Lower leg skin (tissue), 4 donors: ENCODE measurements around the gene PGPEP1. TPM values are rescaled to one million over a fixed set of nuclear protein-coding genes. Genes with fewer than 3 reads are reported as not detected.

Experiments used
- DNase-seq, 2 donors: peaks; one replicate each; pipeline ENCODE4 v3.0.0-alpha.2; 2019; ENCODE audit warnings: low spot score in 2 of 2
- H3K4me3 ChIP-seq: fragments of 200-600 bp; sonication (generic); 2 replicates; pipeline ENCODE4 v1.5.1; 2017; ENCODE audit warnings: mild to moderate bottlenecking, low read depth; ENCODE audit not compliant: poor library complexity, severe bottlenecking
- CTCF ChIP-seq, 3 donors: fragments of 450-650 bp; IDR thresholded peaks; one replicate each; pipeline ENCODE4 v1.5.1; 2016; ENCODE audit warnings: antibody characterized with exemption in 3 of 3, mild to moderate bottlenecking in 3 of 3, moderate library complexity in 2 of 3
- POLR2A ChIP-seq, 2 donors: fragments of 450-650 bp; IDR thresholded peaks; one replicate each; pipeline ENCODE4 v1.6.1; 2016 to 2017; ENCODE audit warnings: antibody characterized with exemption in 2 of 2, mild to moderate bottlenecking in 1 of 2, moderate library complexity in 1 of 2
- WGBS, 2 donors: methylation state at CpG; one replicate each; pipeline ENCODE4 v1.1.5; 2018; 5-methylcytosine and 5-hydroxymethylcytosine counted together
- intact Hi-C: fragments of 100-400 bp; cut with DNase I; formaldehyde crosslinking; loops from one replicate; pipeline ENCODE4 v1.15.0; 2023; ENCODE audit warnings: low total_unique reads
- total RNA-seq, 4 donors: library from RNA; depleted of rRNA; stranded (reverse); fragments of >200 nt; gene quantifications; one replicate each; pipeline ENCODE4 v1.1.0, GENCODE V29; 2016

Gene PGPEP1
- total RNA-seq, 4 donors from 2014 or later: 2.4 to 7.1 (median 4.8) TPM

DNA sequence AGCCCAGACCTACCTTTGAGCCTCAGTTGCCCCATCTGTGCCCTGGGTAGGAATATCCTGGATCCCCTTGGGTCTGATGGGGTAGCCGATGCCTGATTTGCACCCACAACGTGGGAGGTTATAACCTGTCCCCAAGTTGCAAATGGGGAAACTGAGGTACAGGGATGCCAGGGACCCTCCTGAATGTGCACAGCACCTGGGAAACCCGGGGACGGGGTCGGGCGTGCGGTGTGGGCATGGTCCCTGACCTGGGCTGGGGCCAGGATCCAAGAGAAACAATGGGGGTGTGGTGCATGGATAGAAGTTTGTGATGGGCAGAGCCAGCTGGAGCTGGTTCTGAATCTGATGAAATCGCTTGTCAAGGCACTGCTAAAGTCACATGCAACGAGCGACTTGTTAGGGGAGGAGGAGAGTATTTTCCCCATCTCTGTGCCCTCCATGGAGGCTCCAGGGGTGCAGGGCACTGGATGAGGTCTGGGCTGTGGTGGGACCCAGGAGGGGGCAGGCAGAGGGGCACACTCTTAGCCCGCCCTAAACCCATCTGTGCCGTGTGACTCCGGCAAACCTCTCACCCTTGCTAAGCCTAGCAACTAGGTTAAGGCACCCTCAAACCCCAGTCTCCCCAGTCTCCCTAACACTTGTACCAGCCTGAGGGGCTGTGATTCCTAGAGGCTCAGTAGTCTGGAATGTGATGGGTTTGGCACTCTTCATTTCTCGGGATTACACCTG is 46.3 kb downstream of the PGPEP1 start:
- no peak for TF ChIP-seq CTCF (IDR thresholded peaks at IDR 0.05)
- TF ChIP-seq POLR2A (IDR thresholded peaks at IDR 0.05): no peak
- DNase-seq: peak; percentile 62 to 88

DNA sequence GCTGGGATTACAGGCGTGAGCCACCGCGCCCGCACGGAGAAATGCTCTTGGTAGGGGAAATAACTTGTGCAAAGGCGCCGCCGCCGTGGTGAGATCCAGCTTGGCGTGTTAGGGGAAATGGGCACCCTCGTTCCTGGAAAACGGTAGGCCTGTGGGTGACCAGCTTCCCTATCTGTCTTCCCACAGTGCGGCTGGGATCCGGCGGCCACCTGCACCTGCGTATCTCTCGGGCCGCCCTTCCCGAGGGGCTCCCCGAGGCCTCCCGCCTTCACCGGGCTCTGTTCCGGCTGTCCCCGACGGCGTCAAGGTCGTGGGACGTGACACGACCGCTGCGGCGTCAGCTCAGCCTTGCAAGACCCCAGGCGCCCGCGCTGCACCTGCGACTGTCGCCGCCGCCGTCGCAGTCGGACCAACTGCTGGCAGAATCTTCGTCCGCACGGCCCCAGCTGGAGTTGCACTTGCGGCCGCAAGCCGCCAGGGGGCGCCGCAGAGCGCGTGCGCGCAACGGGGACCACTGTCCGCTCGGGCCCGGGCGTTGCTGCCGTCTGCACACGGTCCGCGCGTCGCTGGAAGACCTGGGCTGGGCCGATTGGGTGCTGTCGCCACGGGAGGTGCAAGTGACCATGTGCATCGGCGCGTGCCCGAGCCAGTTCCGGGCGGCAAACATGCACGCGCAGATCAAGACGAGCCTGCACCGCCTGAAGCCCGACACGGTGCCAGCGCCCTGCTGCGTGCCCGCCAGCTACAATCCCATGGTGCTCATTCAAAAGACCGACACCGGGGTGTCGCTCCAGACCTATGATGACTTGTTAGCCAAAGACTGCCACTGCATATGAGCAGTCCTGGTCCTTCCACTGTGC is 47.9 kb downstream of the PGPEP1 start:
- intact Hi-C loops: no loop called here
- TF ChIP-seq CTCF (IDR thresholded peaks at IDR 0.05) (peak in 2 of 3 donors; percentile 86 to 93), POLR2A (IDR thresholded peaks at IDR 0.05) (no peak)
- no peak overlapping the region for H3K4me3 ChIP-seq
- peak; percentile 63 to 96 for DNase-seq
- 16 to 18% methylated on average over 34 to 37 of the region's 86 CpGs for WGBS, 2 donors

More for the DNA sequence above, 46.3 kb downstream of the PGPEP1 start:
- intact Hi-C loops: no loop called here
- H3K4me3 ChIP-seq: no peak overlapping the region
- WGBS, 2 donors: 48 to 50% methylated on average over 13 to 14 of the region's 14 CpGs

- TF ChIP-seq POLR2A (IDR thresholded peaks at IDR 0.05) (no peak), CTCF (IDR thresholded peaks at IDR 0.05) (no peak)
- intact Hi-C loops: no loop called here
- WGBS, 2 donors: 81 to 83% methylated on average over 13 of the region's 13 CpGs
- DNase-seq: no peak
- no peak overlapping the region for H3K4me3 ChIP-seq
Observed at GRCh38 chr19:18388960-18389725, 48.7 kb downstream of the PGPEP1 start.

DNA sequence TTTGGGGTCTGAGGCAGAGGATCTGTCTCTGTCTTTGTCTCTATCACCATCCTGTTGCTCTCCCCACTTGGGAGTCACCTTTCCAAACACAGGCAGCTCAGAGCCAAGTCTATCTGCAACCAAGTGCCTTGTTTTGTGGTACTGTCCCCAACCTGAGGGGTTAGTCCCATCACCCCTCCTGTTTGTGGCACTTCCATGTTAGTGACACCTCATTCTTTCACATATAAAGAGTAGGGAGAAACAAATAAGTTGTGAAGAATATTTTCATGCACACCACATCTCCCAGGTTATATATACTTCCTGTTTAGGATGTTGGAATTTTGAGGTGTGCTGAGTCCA is 49.3 kb downstream of the PGPEP1 start:
- TF ChIP-seq POLR2A (IDR thresholded peaks at IDR 0.05) (no peak), CTCF (IDR thresholded peaks at IDR 0.05) (no peak)
- H3K4me3 ChIP-seq: no peak overlapping the region
- intact Hi-C loops: no loop called here
- DNase-seq: no peak

DNA sequence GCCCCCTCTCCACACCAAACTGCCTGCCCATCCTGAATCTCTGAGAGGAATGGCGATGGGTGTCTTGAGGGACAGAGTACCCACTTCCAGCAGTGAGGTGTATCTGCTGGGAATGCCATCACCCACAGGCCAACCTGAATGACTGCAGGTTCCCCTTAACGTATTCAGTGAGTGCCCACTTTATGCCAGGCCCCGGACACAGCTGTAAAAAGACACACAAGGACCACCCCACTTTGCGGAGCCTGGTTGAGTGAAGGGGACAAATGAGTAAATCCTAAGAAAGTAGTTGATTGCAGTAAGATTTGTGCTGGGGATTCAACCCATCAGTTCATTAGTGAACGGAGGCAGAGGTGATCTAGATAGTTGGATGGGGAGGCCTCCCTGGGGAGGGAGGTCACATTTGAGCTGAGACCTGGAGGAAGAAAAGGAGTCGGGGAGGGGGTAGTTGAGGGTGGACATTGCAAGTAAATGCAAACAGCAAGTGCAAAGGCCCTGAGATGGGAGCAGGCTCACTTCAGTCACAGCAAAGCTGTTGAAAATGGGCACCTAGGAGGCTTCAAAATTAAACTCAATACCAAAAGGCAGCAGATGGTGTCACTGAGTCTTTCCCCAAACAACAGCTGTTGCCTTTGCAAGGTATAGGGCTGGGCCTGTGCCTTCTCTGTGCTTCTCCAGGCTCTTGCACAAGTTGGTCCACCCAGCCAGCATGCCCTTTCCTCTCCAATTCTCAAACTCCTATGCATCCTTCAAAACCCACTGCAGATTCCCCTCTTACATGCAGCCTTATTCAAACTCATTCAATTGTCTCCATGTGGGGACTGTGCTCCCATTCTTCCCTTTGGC is 49.9 kb downstream of the PGPEP1 start:
- TF ChIP-seq POLR2A (IDR thresholded peaks at IDR 0.05): no peak
- TF ChIP-seq CTCF (IDR thresholded peaks at IDR 0.05): no peak
- no peak for DNase-seq
- 81 to 84% methylated on average over 6 of the region's 6 CpGs for WGBS, 2 donors
- intact Hi-C loops: no loop called here
- H3K4me3 ChIP-seq: no peak overlapping the region
